Measurements from ENCODE around the gene COL10A1. TPM values are rescaled to one million over a fixed set of nuclear protein-coding genes. Genes with fewer than 3 reads are reported as not detected.

Gene COL10A1
- total RNA-seq, 4 donors from 2014 or later = not detected

- 72 to 75% methylated on average over 1 to 2 of the region's 2 CpGs for WGBS, 2 donors (ENCODE audit: low coverage in 1 of 2)
- no peak for ATAC-seq
- H3K27ac ChIP-seq = no peak overlapping the region
- H3K36me3 ChIP-seq = no peaks in the 10 kb centered on the region
- H3K4me3 ChIP-seq = no peak overlapping the region
- no peaks in the 10 kb centered on the region for H3K27me3 ChIP-seq
- TF ChIP-seq POLR2AphosphoS5 (IDR thresholded peaks at IDR 0.05) = no peak
- no peak for TF ChIP-seq CTCF (IDR thresholded peaks at IDR 0.05)
- TF ChIP-seq EP300 (IDR thresholded peaks at IDR 0.05) = no peak
- TF ChIP-seq POLR2A (IDR thresholded peaks at IDR 0.05) = no peak
- H3K9me3 ChIP-seq = no peaks in the 10 kb centered on the region
- H3K4me1 ChIP-seq = no peaks in the 10 kb centered on the region
These were observed 35.7 kb downstream of the COL10A1 start for GRCh38 chr6:116090251-116090650.

GRCh38 chr6:116088946-116089345 is 37.0 kb downstream of the COL10A1 start:
- H3K27ac ChIP-seq = no peak overlapping the region
- H3K27me3 ChIP-seq = no peaks in the 10 kb centered on the region
- H3K4me3 ChIP-seq = no peak overlapping the region
- no peaks in the 10 kb centered on the region for H3K36me3 ChIP-seq
- TF ChIP-seq CTCF (IDR thresholded peaks at IDR 0.05) (no peak), POLR2A (IDR thresholded peaks at IDR 0.05) (no peak), POLR2AphosphoS5 (IDR thresholded peaks at IDR 0.05) (no peak), EP300 (IDR thresholded peaks at IDR 0.05) (no peak)
- H3K4me1 ChIP-seq = no peaks in the 10 kb centered on the region
- ATAC-seq = no peak
- H3K9me3 ChIP-seq = no peaks in the 10 kb centered on the region

- Histone ChIP-seq H3K36me3 (no peaks in the 10 kb centered on the region), H3K27me3 (no peaks in the 10 kb centered on the region), H3K27ac (no peak overlapping the region), H3K4me1 (no peaks in the 10 kb centered on the region), H3K4me3 (no peak overlapping the region), H3K9me3 (no peaks in the 10 kb centered on the region)
- 50 to 60% methylated on average over 4 of the region's 4 CpGs for WGBS, 2 donors (ENCODE audit: low coverage in 1 of 2)
- TF ChIP-seq EP300 (IDR thresholded peaks at IDR 0.05) (no peak), POLR2AphosphoS5 (IDR thresholded peaks at IDR 0.05) (no peak), CTCF (IDR thresholded peaks at IDR 0.05) (no peak), POLR2A (IDR thresholded peaks at IDR 0.05) (no peak)
- ATAC-seq = no peak
These were observed 38.4 kb downstream of the COL10A1 start for GRCh38 chr6:116087437-116088027.

GRCh38 chr6:116084284-116084683 is 41.6 kb downstream of the COL10A1 start:
- no peak overlapping the region for H3K27ac ChIP-seq
- WGBS, 2 donors (ENCODE audit: low coverage in 1 of 2) = 78 to 80% methylated on average over 2 of the region's 2 CpGs

More at GRCh38 chr6:116084284-116084683, 41.6 kb downstream of the COL10A1 start:
- ATAC-seq = no peak
- no peaks in the 10 kb centered on the region for H3K36me3 ChIP-seq
- H3K4me3 ChIP-seq = no peak overlapping the region
- H3K4me1 ChIP-seq = no peaks in the 10 kb centered on the region
- TF ChIP-seq CTCF (IDR thresholded peaks at IDR 0.05) (no peak), POLR2A (IDR thresholded peaks at IDR 0.05) (no peak), POLR2AphosphoS5 (IDR thresholded peaks at IDR 0.05) (no peak), EP300 (IDR thresholded peaks at IDR 0.05) (no peak)
- H3K9me3 ChIP-seq = no peaks in the 10 kb centered on the region
- H3K27me3 ChIP-seq = no peaks in the 10 kb centered on the region

All from gastroesophageal sphincter (tissue), 4 donors.